ENCODE measurements around the gene ACAT2.

ACAT2 gene

DNA sequence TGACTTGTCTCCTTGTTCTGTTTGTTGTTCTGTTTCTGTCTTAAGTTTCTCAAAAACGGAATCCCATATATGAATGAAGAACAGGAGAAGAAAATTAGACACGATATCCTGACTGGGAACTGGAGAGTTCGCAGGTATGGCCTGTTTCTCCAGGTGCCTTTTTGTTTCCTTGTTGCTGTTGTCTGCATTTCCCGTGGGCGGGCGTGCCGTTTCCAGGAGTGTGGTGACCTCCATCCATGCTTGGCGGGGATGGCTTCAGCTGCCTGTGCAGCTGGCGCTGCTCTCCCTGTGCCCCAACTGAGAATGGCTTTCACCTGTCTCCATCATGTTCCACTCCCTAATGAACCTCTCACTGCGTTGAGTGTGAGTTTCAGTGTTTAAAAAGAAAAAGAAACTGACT, 42.7 kb downstream of the ACAT2 start:
- TF ChIP-seq, protein P1, sequence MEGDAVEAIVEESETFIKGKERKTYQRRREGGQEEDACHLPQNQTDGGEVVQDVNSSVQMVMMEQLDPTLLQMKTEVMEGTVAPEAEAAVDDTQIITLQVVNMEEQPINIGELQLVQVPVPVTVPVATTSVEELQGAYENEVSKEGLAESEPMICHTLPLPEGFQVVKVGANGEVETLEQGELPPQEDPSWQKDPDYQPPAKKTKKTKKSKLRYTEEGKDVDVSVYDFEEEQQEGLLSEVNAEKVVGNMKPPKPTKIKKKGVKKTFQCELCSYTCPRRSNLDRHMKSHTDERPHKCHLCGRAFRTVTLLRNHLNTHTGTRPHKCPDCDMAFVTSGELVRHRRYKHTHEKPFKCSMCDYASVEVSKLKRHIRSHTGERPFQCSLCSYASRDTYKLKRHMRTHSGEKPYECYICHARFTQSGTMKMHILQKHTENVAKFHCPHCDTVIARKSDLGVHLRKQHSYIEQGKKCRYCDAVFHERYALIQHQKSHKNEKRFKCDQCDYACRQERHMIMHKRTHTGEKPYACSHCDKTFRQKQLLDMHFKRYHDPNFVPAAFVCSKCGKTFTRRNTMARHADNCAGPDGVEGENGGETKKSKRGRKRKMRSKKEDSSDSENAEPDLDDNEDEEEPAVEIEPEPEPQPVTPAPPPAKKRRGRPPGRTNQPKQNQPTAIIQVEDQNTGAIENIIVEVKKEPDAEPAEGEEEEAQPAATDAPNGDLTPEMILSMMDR (IDR thresholded peaks at IDR 0.05; ENCODE audit: low read depth, low read length) = no peak
- no peak overlapping the region for H3K4me3 ChIP-seq (replicated peaks in 1 of 2; ENCODE audit: low read depth in 2 of 2, low read length in 2 of 2)

DNA sequence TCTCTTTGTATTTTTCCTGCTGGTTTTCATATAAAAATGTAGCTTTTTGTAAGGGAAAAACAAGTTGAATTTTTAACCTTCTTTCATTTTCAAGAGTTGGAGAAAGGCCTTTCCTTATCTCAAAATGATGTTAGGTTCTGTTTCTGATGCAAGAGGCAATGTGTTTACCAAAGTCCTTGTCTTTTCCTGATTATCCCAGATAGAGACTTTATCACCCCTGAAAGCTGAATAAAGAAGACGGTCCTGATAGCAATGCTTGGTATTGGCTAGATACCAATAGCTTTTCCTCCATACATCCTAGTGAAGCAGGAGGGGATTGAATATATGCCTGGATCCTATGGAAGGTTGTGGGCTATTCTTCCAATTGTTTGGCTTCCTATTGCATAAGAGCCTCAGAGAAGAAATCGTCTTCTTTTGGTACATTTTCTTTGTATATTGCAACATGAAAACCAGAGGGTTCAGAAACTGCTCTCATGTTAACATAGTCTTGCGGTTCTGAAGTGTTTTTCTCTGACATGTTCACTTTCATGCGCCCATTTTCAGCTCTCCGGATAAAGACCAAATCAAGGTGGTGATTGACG, 43.7 kb downstream of the ACAT2 start:
- TF ChIP-seq, protein P1 (IDR thresholded peaks at IDR 0.05; ENCODE audit: low read depth, low read length) = no peak
- H3K4me3 ChIP-seq (replicated peaks in 1 of 2; ENCODE audit: low read depth in 2 of 2, low read length in 2 of 2) = no peak overlapping the region
- DNase-seq (ENCODE audit: low read depth in 2 of 2) = peak in 1 of 2 donors; percentile 24

More for the DNA sequence above, 42.7 kb downstream of the ACAT2 start:
- no peak for DNase-seq (ENCODE audit: low read depth in 2 of 2)

DNA sequence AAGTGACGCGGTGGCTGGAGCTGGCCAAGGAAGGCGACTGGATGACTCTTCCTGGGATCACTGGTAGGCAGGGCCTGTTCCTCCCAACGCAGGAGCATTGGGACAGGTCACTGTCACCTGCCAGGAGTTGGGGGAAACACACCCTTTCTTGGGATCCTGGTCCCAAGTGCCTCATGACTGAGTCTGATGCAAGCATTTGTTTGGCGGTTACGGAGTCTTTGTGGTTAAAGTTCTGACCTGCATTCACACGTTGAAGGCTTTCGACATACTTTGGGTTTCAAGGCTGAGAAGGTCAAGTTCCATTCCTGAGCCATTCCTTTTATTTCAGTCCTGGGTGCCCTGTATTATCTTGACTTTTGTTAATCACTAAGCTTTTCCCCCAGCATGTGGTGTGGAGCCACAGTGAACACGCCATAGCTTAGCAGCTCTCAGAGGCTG, 44.2 kb downstream of the ACAT2 start:
- no peak overlapping the region for H3K4me3 ChIP-seq (replicated peaks in 1 of 2; ENCODE audit: low read depth in 2 of 2, low read length in 2 of 2)
- TF ChIP-seq, protein P1 (IDR thresholded peaks at IDR 0.05; ENCODE audit: low read depth, low read length) = no peak
- peak in 1 of 2 donors; percentile 41 for DNase-seq (ENCODE audit: low read depth in 2 of 2)

DNA sequence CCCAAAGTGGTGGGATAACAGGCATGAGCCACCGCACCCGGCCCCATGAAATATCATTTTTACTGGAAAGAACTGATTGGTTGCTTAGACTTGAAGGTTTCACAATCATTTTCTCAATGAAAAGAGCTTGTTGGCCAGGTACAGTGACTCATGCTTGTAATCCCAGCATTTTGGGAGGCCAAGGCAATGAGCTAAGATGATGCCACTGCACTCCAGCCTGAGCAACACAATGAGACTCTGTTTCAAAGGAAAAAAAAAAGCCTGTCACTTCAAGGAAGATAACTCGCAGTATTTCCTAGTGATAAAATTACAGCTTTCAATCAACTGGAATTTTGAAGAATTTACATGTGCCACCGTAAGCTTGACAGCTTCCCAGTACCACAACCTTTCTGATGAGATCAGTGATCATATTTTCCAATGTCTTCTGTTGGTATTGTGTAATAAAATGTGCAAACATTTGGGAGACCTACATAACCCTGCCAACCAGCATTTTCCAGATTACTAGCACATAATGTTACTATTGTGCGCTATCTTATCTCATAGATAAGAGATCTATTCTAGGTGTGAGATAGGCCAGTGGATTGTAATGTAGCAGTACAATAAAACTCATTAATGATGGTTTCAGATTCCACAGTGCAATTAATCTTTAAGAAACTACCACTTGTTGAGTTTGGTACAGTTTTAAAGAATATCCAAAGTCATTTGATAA, 45.5 kb downstream of the ACAT2 start:
- no peak overlapping the region for H3K4me3 ChIP-seq (replicated peaks in 1 of 2; ENCODE audit: low read depth in 2 of 2, low read length in 2 of 2)
- TF ChIP-seq, protein P1 (IDR thresholded peaks at IDR 0.05; ENCODE audit: low read depth, low read length) = no peak
- DNase-seq (ENCODE audit: low read depth in 2 of 2) = peak; percentile 27 to 43

DNA sequence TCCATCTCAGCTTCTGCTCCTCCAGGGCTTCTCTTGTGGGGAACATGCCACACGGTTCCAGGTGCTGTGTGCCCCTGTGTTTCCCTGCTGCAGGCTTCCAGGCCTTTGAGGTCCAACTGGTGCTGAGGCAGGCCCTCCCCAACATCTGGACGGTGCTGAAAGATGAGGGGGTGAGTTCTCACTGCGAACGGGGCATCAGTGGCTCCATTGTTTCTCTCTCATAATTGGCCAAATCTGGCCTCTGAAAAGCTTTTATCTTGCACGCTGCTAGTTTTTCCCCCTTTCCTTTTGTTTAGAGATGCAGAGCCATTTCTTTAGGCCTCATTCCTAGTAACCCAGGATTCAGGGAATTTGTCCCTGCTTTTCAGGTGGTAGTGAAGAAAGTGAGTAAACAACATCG, 46.8 kb downstream of the ACAT2 start:
- no peak for DNase-seq (ENCODE audit: low read depth in 2 of 2)
- no peak overlapping the region for H3K4me3 ChIP-seq (replicated peaks in 1 of 2; ENCODE audit: low read depth in 2 of 2, low read length in 2 of 2)
- TF ChIP-seq, protein P1 (IDR thresholded peaks at IDR 0.05; ENCODE audit: low read depth, low read length) = no peak

DNA sequence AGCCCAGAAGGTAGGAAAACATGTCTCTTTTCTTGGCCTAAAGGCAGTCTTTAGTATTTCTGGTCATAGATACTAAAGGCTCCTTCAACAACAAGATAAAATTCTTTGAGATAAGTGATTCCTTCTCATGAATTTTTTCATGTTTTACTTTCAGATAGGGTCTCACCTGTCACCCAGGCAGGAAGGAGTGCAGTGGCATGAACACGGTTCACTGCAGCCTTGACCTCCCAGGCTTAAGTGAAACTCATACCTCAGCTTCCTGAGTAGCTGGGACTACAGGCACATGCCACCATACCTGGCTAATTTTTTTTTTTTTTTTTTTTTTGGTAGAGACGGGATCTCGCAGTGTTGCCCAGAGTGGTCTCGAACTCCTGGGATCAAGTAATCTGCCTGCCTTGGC, 47.3 kb downstream of the ACAT2 start:
- no peak overlapping the region for H3K4me3 ChIP-seq (replicated peaks in 1 of 2; ENCODE audit: low read depth in 2 of 2, low read length in 2 of 2)
- TF ChIP-seq, protein P1 (IDR thresholded peaks at IDR 0.05; ENCODE audit: low read depth, low read length) = no peak

More for the DNA sequence above, 47.3 kb downstream of the ACAT2 start:
- no peak for DNase-seq (ENCODE audit: low read depth in 2 of 2)

Data from cardiac fibroblast (primary cell).